IgD-negative memory B cell (primary cell): ENCODE data around the gene FBXO36. TPM values are rescaled to one million over a fixed set of nuclear protein-coding genes. Genes with fewer than 3 reads are reported as not detected.
"Not testable (repeated sequence)": the region's sequence is repeated elsewhere in the genome, so short reads cannot be mapped to it uniquely, and the experiment has no call there.

ENCODE experiments used
- H3K27ac Mint-ChIP-seq, 3 donors: one replicate each; pipeline ENCODE4 v1.8.0; 2020 to 2022; ENCODE audit warnings: mild to moderate bottlenecking in 3 of 3, mixed read lengths in 3 of 3, moderate library complexity in 1 of 3
- H3K27me3 Mint-ChIP-seq: one replicate; pipeline ENCODE4 v1.8.0; 2021; ENCODE audit warnings: mixed read lengths
- H3K36me3 Mint-ChIP-seq: one replicate; pipeline ENCODE4 v1.8.0; 2020; ENCODE audit warnings: mild to moderate bottlenecking, mixed read lengths
- H3K4me1 Mint-ChIP-seq, 3 donors: one replicate each; pipeline ENCODE4 v1.8.0; 2020 to 2022; ENCODE audit warnings: mixed read lengths in 3 of 3, mild to moderate bottlenecking in 1 of 3
- H3K4me3 Mint-ChIP-seq, 4 donors: one replicate each; pipeline ENCODE4 v1.8.0; 2020 to 2022; ENCODE audit warnings: mild to moderate bottlenecking in 4 of 4, mixed read lengths in 4 of 4, moderate library complexity in 3 of 4
- H3K9me3 Mint-ChIP-seq, 3 donors: one replicate each; pipeline ENCODE4 v1.8.0; 2020 to 2021; ENCODE audit warnings: mixed read lengths in 3 of 3, mild to moderate bottlenecking in 1 of 3
- polyA plus RNA-seq: library from polyadenylated mRNA; unstranded; fragments of 300-500 nt; fragmentation: Illumina TruSeq; gene quantifications from one replicate; pipeline ENCODE4 v1.2.3, GENCODE V29; 2021

Gene FBXO36
- polyA plus RNA-seq, 1 donor from 2014 or later = 0.63 TPM

DNA sequence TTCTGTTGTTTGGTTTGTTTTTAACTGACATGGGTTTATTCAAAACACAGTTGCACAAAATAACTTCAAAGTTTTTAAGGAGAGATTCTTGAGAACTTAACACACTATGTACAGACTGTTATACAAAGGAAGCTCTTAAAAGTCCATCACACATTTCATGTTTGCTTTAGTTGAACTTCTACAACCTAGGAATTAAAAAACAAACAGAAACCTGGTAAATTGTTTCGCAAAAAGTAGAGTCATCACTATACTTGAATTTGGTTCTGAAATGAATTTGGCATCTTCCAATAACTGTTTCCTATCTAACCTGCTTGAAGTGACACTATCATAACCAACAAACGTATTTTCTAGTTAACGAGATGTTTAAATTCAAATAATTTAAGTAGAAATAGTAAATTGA is 22.3 kb upstream of the FBXO36 start:
- peak overlapping the region in 1 of 3 donors; percentile 6 for H3K27ac Mint-ChIP-seq
- H3K9me3 Mint-ChIP-seq = no peaks in the 10 kb centered on the region
- H3K4me3 Mint-ChIP-seq = peak overlapping the region in 1 of 4 donors; percentile 63
- H3K27me3 Mint-ChIP-seq = no peaks in the 10 kb centered on the region
- peaks cover 7% of the 10 kb centered on the region for H3K36me3 Mint-ChIP-seq
- H3K4me1 Mint-ChIP-seq = peaks cover 21 to 34% (median 24%) of the 10 kb centered on the region in 3 donors

DNA sequence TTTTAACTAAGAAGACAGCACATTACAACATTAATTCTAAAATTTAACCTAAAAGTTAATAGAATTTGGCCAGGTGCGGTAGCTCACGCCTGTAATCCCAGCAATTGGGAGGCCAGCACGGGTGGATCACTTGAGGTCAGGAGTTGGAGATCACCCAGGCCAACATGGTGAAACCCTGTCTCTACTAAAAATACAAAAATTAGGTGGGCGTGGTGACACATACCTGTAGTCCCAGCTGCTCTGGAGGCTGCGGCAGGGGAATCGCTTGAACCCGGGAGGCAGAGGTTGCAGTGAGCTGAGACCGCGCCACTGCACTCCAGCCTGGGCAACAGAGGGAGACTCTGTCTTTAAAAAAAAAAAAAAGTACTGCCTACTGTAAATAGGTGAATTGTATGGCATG is 21.8 kb upstream of the FBXO36 start:
- Mint-ChIP-seq H3K4me3 (peak overlapping the region in 1 of 4 donors; percentile 63), H3K4me1 (peaks cover 21 to 37% (median 28%) of the 10 kb centered on the region in 3 donors)
- not testable (repeated sequence) for H3K9me3 Mint-ChIP-seq, H3K36me3 Mint-ChIP-seq, H3K27ac Mint-ChIP-seq, H3K27me3 Mint-ChIP-seq

DNA sequence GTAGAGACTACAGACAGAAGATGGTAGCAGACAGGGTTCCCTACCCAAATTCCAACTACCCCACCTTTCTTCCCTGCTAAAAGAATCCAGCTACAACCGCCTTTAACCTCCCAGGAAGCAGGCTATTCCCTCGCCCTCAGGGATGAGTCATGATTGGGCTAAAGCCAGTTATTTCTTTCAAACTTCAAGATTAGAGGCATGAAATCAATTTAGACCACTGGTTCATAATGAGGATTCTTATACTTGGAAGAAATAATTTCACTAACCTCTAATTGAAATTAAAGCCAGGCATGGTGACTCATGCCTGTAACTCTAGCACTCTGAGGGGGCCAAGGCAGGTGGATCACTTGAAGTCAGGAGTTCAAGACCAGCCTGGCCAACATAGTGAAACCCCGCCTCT is 20.5 kb upstream of the FBXO36 start:
- H3K36me3 Mint-ChIP-seq = peaks cover 7% of the 10 kb centered on the region
- H3K27me3 Mint-ChIP-seq = no peaks in the 10 kb centered on the region
- H3K27ac Mint-ChIP-seq = peak overlapping the region in 1 of 3 donors; percentile 31
- no peaks in the 10 kb centered on the region for H3K9me3 Mint-ChIP-seq
- H3K4me1 Mint-ChIP-seq = peaks cover 21 to 35% (median 26%) of the 10 kb centered on the region in 3 donors
- peak overlapping the region in 1 of 4 donors; percentile 49 for H3K4me3 Mint-ChIP-seq

DNA sequence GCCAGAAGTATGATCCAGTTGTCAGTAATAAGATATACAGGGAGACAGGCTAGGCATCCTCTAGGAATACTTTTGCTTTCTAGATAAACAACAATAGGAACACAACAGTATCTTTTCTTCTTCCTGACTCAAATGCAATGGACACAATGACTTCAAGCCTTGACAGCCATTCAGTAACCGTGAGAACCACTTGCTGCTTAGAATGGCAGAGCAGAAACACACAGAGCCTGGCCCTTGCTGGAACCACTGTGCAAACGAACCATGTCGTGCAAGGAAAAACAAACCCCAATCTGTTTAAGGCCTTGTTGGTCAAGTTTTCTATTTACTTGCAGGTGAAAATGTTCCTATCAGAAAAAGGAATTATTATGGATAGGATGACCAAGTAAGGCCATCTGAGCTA is 19.3 kb upstream of the FBXO36 start:
- Mint-ChIP-seq H3K27me3 (no peaks in the 10 kb centered on the region), H3K4me3 (no peak overlapping the region), H3K9me3 (no peaks in the 10 kb centered on the region), H3K27ac (peak overlapping the region in 1 of 3 donors; percentile 93), H3K4me1 (peaks cover 21 to 35% (median 22%) of the 10 kb centered on the region in 3 donors), H3K36me3 (peaks cover 3% of the 10 kb centered on the region)

DNA sequence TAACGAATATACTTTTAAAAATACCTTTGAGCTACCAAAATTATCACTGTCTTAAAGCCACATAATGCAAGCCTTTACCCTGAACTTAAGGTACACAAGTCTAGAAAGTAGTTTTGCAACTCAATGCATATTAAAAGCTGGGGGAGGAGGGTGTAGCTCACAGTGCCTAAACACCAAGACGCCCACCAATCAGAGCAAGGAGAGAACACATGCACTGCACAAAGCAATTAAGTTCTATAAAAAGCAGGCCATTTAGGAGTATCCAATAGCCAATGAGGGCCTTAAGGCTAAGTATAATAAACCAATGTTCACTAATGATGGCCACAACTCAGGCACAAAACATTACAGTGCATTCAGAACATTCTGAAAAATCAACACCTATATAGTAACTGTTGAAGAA is 16.7 kb upstream of the FBXO36 start:
- Mint-ChIP-seq H3K36me3 (no peaks in the 10 kb centered on the region), H3K4me1 (peaks cover 22 to 32% (median 23%) of the 10 kb centered on the region in 3 donors), H3K27ac (peak overlapping the region in 1 of 3 donors; percentile 50), H3K27me3 (no peaks in the 10 kb centered on the region), H3K9me3 (no peaks in the 10 kb centered on the region), H3K4me3 (no peak overlapping the region)

DNA sequence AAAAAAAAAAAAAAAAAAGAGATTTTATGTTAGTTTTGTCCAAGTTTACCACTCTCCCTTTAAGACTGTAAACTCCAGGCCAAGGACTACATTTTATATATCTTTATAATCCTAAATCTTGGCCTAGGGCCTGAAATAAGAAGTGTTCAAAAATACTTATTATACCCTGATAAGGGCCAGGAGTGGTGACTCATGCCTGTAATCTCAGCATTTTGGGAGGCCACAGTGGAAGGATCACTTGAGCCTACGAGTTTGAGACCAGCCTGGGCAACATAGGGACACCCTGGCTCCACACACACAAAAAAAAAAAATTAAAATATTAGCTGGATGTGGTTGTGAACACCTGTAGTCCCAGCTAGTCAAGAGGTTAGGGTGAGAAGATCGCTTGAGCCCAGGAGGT is 13.2 kb upstream of the FBXO36 start:
- Mint-ChIP-seq H3K4me3 (no peak overlapping the region), H3K27me3 (no peaks in the 10 kb centered on the region), H3K27ac (no peak overlapping the region), H3K9me3 (no peaks in the 10 kb centered on the region), H3K4me1 (peaks cover 40 to 47% (median 42%) of the 10 kb centered on the region in 3 donors), H3K36me3 (no peaks in the 10 kb centered on the region)

DNA sequence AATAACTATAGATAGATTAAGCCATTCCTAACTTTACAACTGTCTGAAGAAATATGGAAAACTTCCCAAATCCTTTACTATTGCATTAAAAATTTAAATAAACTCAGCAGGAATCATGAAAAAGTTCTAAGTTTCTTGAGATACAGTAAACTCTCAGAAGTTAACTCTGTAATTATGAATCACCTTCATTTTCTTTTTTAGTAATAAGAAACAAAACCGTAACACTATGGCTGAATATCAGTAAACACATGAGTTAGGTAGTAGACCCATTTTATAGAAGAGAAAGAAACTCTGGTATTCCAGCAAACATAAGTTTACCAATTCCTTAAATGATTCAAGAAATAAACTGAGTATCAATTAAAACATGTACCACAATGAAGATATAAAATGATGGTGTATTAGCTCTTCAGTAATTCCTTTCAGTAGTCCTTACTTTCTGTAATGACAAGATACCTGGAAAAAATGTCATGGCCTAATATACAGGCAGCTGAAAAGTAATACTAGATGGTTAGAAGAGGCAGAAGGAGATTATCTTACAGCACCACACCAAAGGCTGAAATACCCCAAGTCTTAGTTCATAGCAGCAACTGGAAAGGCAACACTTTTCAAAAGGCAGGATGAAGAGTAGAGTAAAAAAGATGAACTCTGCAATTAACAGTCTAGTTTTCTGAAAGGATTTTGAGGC is 12.0 kb upstream of the FBXO36 start:
- Mint-ChIP-seq H3K27me3 (no peaks in the 10 kb centered on the region), H3K4me1 (peaks cover 45 to 52% (median 45%) of the 10 kb centered on the region in 3 donors), H3K36me3 (no peaks in the 10 kb centered on the region), H3K9me3 (no peaks in the 10 kb centered on the region), H3K27ac (peak overlapping the region in 2 of 3 donors; percentile 38 to 59), H3K4me3 (peak overlapping the region in 1 of 4 donors; percentile 33)

DNA sequence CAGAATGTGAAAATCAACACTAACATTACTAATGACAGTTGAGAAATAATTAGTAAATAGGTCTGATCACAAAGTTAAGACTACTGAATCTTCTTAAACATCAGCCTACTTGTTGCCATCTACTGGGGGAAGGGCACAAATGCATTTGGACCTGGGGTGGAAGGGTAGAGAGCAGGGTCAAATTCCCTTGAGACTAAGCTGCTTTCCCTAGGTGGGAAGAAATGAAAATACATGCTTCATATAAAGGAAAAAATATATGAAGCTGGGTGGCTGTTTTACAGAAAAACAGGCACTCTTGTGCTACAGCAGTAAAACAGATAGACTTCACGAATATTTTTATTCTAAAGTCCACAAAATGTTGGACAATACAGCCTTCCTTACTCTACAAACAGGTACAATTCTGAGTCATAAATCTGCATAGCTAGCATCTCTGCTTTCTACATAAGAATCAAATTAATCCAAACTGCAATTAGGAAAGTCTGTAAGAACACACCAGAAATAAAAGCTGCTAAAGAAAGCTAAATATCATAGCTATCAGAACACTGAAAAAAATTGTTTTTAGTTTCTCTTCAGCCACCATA is 11.4 kb upstream of the FBXO36 start:
- Mint-ChIP-seq H3K36me3 (no peaks in the 10 kb centered on the region), H3K27me3 (no peaks in the 10 kb centered on the region), H3K9me3 (no peaks in the 10 kb centered on the region), H3K4me3 (no peak overlapping the region), H3K4me1 (peaks cover 41 to 52% (median 45%) of the 10 kb centered on the region in 3 donors), H3K27ac (peak overlapping the region; percentile 20 to 59 (median 38))

DNA sequence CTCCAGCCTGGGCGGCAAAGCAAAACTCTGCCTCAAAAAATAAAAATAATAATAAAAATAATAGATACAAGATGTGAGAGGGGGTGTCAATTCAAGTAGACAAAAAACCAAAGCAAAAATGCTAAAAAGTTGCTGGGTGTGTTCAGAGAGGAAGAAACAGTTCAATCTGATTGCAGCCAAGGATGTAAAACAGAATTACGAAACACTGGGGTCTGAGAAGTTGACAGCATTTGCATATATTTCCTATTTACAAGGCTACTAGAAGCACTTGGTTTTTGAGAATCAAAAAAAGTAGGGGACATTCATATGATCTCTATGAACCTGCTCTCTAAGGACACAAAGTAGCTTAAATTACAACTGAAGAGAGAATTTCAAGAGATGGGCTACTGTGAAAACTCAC is 8.1 kb upstream of the FBXO36 start:
- peak overlapping the region in 2 of 3 donors; percentile 56 to 60 for H3K27ac Mint-ChIP-seq
- peaks cover 8% of the 10 kb centered on the region for H3K36me3 Mint-ChIP-seq
- no peaks in the 10 kb centered on the region for H3K9me3 Mint-ChIP-seq
- H3K4me1 Mint-ChIP-seq = peaks cover 46 to 63% (median 48%) of the 10 kb centered on the region in 3 donors
- peak overlapping the region; percentile 42 to 75 (median 62) for H3K4me3 Mint-ChIP-seq
- H3K27me3 Mint-ChIP-seq = no peaks in the 10 kb centered on the region

DNA sequence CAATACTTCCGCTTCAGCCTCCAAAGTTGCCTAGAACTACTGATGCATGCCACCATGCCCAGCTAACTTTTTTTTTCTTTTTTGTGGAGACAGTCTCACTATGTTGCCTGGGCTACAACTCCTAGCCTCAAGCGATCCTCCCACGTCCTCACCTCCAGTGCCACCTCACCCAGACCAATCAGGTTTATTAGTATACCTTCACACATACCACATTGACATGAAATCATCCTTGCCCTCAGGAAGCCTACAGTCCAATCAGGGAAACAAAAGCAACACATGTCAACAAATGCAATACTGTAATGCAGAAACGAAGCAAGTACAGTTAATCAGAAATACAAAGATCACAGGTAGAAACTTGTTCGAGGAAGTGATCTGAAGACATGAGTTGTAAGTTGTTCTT is 4.5 kb upstream of the FBXO36 start:
- Mint-ChIP-seq H3K27ac (peak overlapping the region in 2 of 3 donors; percentile 45 to 99), H3K4me1 (peaks cover 40 to 52% (median 45%) of the 10 kb centered on the region in 3 donors), H3K9me3 (peaks cover 0 to 1% (median 0%) of the 10 kb centered on the region in 3 donors), H3K27me3 (peaks cover 1% of the 10 kb centered on the region), H3K4me3 (peak overlapping the region in 2 of 4 donors; percentile 66 to 70), H3K36me3 (peaks cover 8% of the 10 kb centered on the region)

DNA sequence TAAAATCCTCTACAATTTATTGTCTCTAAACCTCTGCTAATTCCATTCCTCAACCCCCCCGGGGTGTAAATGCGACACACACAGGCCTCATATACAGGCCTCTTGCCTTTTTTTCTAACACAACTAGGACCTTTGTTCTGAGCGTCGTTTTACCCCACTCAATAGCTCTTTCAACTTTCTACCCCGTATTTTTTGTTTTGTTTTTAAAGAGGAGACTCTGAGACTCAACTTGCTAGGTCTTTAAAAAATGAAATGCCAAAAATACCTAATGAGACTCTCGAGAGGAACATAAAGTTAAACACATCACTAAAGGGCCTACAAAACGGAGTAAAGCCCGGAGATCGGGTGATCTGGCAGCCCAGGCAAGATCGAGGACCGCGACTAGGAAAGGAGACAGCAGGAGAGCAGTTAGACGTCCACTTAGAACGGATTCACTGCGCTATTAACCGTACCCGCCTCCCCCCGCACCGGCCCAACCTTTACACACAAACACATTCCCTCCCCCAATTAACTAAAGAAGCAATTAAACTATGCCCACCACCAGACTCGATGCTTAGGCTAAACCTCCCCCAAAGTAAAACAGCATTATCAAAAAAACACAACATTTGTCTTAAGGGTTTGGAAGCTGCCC is 2.2 kb upstream of the FBXO36 start:
- peaks cover 1% of the 10 kb centered on the region for H3K27me3 Mint-ChIP-seq
- peak overlapping the region; percentile 95 to 99 (median 96) for H3K27ac Mint-ChIP-seq
- peak overlapping the region; percentile 96 to 100 (median 98) for H3K4me3 Mint-ChIP-seq
- peaks cover 0 to 1% (median 0%) of the 10 kb centered on the region in 3 donors for H3K9me3 Mint-ChIP-seq
- peaks cover 30 to 42% (median 33%) of the 10 kb centered on the region in 3 donors for H3K4me1 Mint-ChIP-seq
- peaks cover 8% of the 10 kb centered on the region for H3K36me3 Mint-ChIP-seq

DNA sequence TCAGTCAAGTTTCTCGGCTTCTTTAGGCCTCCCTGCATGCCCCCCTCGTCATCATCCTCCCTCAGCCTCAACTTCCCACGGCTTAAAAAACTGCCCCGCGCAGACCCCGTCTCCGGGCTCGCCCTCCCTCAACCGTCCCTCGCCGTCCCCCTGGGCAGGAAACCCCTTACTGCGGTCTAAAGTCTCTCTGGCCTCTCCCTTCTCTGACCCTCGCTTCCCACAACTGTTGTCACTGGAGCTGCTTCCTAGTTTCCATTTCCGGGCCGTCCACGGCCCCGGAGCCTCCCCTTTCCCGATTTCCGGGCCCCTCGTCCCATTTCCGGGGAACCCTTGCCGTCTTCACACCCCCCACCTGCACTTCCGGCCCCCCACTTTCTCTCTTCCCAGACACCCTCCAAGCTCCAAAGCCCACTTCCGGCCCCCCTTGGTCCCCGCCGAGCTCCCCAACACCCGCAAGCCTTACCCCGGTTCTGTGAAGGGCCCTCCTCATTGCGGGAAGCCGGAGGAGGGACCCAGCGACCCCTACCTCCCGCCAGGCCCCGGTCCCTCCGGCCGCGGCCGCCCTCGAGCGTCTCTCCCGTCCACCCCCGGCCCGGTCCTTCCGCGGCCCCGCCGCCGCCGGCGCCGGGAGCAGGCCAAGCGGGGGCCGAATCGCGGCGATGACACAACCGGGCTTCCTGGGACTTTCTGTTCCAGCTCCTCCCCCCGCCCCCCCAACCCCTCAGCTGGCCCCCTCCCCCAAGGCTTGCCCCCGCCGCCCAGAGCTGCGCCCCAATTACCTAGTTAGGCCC is 1.0 kb upstream of the FBXO36 start:
- H3K27me3 Mint-ChIP-seq = peaks cover 1% of the 10 kb centered on the region
- H3K9me3 Mint-ChIP-seq = peaks cover 0 to 1% (median 0%) of the 10 kb centered on the region in 3 donors
- H3K4me1 Mint-ChIP-seq = peaks cover 32 to 33% (median 32%) of the 10 kb centered on the region in 3 donors
- peak overlapping the region; percentile 96 to 100 (median 99) for H3K27ac Mint-ChIP-seq
- H3K4me3 Mint-ChIP-seq = peak overlapping the region; percentile 96 to 100 (median 98)
- H3K36me3 Mint-ChIP-seq = peaks cover 8% of the 10 kb centered on the region

DNA sequence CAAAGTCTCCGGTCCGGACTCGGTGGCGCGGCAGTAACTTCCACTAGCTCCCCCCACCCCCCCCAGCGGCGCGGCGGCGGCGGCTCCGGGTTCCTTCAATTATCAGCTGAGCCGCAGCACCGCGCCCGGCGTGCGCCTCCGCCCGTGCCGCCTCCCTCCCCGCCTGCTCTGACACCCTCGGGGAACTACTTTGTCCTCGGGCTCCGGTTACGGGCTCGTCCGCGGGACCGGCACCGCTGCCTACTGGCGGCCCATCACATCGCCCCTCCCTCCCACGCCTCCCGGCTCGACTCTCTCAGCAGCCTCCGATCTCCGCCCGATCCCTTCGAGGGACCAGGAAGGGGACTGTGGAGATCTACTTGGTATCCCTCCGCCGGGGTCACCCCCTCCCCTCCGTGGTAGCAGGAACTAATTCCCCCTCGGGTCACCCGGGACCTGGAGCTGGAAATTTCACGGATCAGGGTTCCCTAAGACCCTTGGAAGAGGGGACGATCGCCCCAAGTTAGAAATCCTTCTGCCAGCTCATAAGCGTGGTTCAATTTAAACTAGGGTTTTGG is 333 bp upstream of the FBXO36 start, which contains the start of gene TRIP12:
TSS of gene TRIP12 (minus strand) at position 118 of the 557 bp plus-strand sequence. CDS start 41,930 bp downstream, outside the sequence.
- H3K36me3 Mint-ChIP-seq = peaks cover 8% of the 10 kb centered on the region
- peaks cover 0 to 1% (median 0%) of the 10 kb centered on the region in 3 donors for H3K9me3 Mint-ChIP-seq
- H3K4me1 Mint-ChIP-seq = peaks cover 29 to 33% (median 30%) of the 10 kb centered on the region in 3 donors
- peak within 1 kb of the TSS; percentile 96 to 100 (median 98) for H3K4me3 Mint-ChIP-seq
- peak within 1 kb of the TSS; percentile 99 to 100 (median 99) for H3K27ac Mint-ChIP-seq
- H3K27me3 Mint-ChIP-seq = peaks cover 1% of the 10 kb centered on the region

DNA sequence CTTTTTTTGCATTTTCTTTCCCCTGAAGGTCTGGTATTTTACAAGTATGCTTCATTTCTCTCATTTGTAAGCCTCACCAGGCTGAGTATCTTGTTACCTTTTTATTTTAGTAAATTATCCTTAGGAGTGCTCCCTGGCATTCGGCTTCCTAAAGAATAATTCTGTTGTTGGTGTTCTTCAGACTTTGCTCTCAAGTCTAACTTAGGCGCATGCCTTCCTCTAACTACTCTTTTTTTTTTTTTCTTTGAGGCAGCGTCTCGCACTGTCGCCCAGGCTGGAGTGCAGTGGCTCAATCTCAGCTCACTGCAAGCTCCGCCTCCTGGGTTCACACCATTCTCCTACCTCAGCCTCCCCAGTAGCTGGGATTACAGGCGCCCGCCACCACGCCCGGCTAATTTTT is 2.2 kb downstream of the FBXO36 start:
- Mint-ChIP-seq H3K4me1 (peaks cover 15 to 20% (median 19%) of the 10 kb centered on the region in 3 donors), H3K27ac (peak overlapping the region in 1 of 3 donors; percentile 99)
- not testable (repeated sequence) for H3K9me3 Mint-ChIP-seq

More for the DNA sequence above, 2.2 kb downstream of the FBXO36 start:
- not testable (repeated sequence) for H3K27me3 Mint-ChIP-seq, H3K36me3 Mint-ChIP-seq
- peak overlapping the region in 2 of 4 donors; percentile 33 to 40 for H3K4me3 Mint-ChIP-seq
